GM10266 (cell line): ENCODE results near the gene ENTPD1.

Source experiments
- DNase-seq: peaks from one replicate; pipeline ENCODE4 v3.0.0; 2012; ENCODE audit errors: extremely low spot score
- CTCF ChIP-seq: IDR thresholded peaks from 2 replicates; pipeline ENCODE4 v1.5.1; 2012; ENCODE audit warnings: mild to moderate bottlenecking, low read depth; ENCODE audit not compliant: control insufficient read depth, insufficient read depth; ENCODE audit errors: missing control alignments

The ENTPD1 gene

GRCh38 chr10:95836610-95837355, 80.8 kb downstream of the ENTPD1 start:
- no peak for TF ChIP-seq CTCF
- DNase-seq: no peak

GRCh38 chr10:95837356-95837776, 81.4 kb downstream of the ENTPD1 start:
- no peak for DNase-seq
- no peak for TF ChIP-seq CTCF

- no peak for TF ChIP-seq CTCF
- DNase-seq: no peak
Measured at GRCh38 chr10:95837783-95838182, 81.8 kb downstream of the ENTPD1 start.

- no peak for DNase-seq
- TF ChIP-seq CTCF: no peak
Measured at GRCh38 chr10:95840121-95840520, 84.2 kb downstream of the ENTPD1 start.

- DNase-seq: no peak
- TF ChIP-seq CTCF: no peak
Measured at GRCh38 chr10:95840681-95841080, 84.7 kb downstream of the ENTPD1 start.

GRCh38 chr10:95841661-95842498, 85.9 kb downstream of the ENTPD1 start:
- DNase-seq: peak; percentile 26

More at GRCh38 chr10:95841661-95842498, 85.9 kb downstream of the ENTPD1 start:
- peak; percentile 60 for TF ChIP-seq CTCF
